GM12878 (cell line): Measurements from ENCODE around the gene FAM228B. TPM values are rescaled to one million over a fixed set of nuclear protein-coding genes. Genes with fewer than 3 reads are reported as not detected.

Source experiments
- ATAC-seq: fragments of 200-7000 bp; cut with Tn5 transposase; 3 replicates; pipeline ENCODE4 v1.9.1; 2020; ENCODE audit warnings: mild to moderate bottlenecking, moderate library complexity
- BruUV-seq: library from RNA; stranded (reverse); fragments of 400-500 nt; replicated peaks from 2 replicates; lab custom pipeline; 2021; lab: Mats Ljungman, UMichigan
- CTCF ChIA-PET: fragments of 300-600 bp; sonication (Branson Sonifier 250); formaldehyde crosslinking; extraction: SDS; loops from one replicate; lab custom pipeline; 2021; ENCODE audit warnings: inconsistent platforms; lab: Yijun Ruan, JAX
- POLR2A ChIA-PET: fragments of 350-600 bp; formaldehyde crosslinking; extraction: SDS; loops from one replicate; lab custom pipeline; 2021; ENCODE audit warnings: inconsistent platforms; lab: Charles Lee
- RAD21 ChIA-PET: fragments of 300-600 bp; sonication (Branson Sonifier 250); formaldehyde crosslinking; loops from one replicate; lab custom pipeline; 2023; ENCODE audit warnings: antibody characterized with exemption; ENCODE audit not compliant: unreplicated experiment; lab: Charles Lee
- SMC1A ChIA-PET: fragments of 300-600 bp; sonication (Branson Sonifier 250); formaldehyde crosslinking; loops from one replicate; lab custom pipeline; 2023; ENCODE audit not compliant: unreplicated experiment, uncharacterized antibody; lab: Charles Lee
- DNase-seq: peaks from one replicate; pipeline ENCODE4 v3.0.0-alpha.2; 2011; ENCODE audit warnings: low read depth, low spot score
- FAIRE-seq: peaks from 3 replicates; lab custom pipeline; 2011; peaks lifted over from hg19 to GRCh38; lab: Jason Lieb, UNC
- H2AFZ ChIP-seq: 2 replicates; pipeline ENCODE4 v1.6.0; 2011; ENCODE audit warnings: low read depth, low read length, control low read depth; ENCODE audit not compliant: control insufficient read depth
- H3K27ac ChIP-seq: 2 replicates; pipeline ENCODE4 v1.5.1; 2011; ENCODE audit warnings: control low read depth; ENCODE audit not compliant: control insufficient read depth, insufficient read depth
- H3K27me3 ChIP-seq, 2 experiments: replicated peaks in 1 of 2; 2 replicates each; pipeline versions ENCODE4 v1.6.0 to v1.6.1; 2011; ENCODE audit warnings: low read length in 1 of 2; ENCODE audit not compliant: control insufficient read depth in 2 of 2, insufficient read depth in 2 of 2
- H3K36me3 ChIP-seq, 2 experiments: 2 replicates each; pipeline ENCODE4 v1.5.1; 2011; ENCODE audit warnings: low read length in 1 of 2; ENCODE audit not compliant: control insufficient read depth in 2 of 2, insufficient read depth in 2 of 2
- H3K4me1 ChIP-seq: 2 replicates; pipeline ENCODE4 v1.6.1; 2011; ENCODE audit warnings: mild to moderate bottlenecking, low read length, moderate library complexity, mixed read lengths; ENCODE audit not compliant: control insufficient read depth, insufficient read depth
- H3K4me2 ChIP-seq: 2 replicates; pipeline ENCODE4 v1.6.0; 2011; ENCODE audit warnings: control low read depth; ENCODE audit not compliant: control insufficient read depth, insufficient read depth
- H3K4me3 ChIP-seq: fragments of 200-600 bp; sonication (generic); 2 replicates; pipeline ENCODE4 v1.5.1; 2016
- H3K79me2 ChIP-seq: 2 replicates; pipeline ENCODE4 v1.6.0; 2011; ENCODE audit warnings: low read length; ENCODE audit not compliant: control insufficient read depth, insufficient read depth
- H3K9ac ChIP-seq: 2 replicates; pipeline ENCODE4 v1.8.0; 2011; ENCODE audit warnings: low read length, control low read depth, mixed read lengths; ENCODE audit not compliant: control insufficient read depth, insufficient read depth
- H3K9me3 ChIP-seq: replicated peaks from 3 replicates; pipeline ENCODE4 v1.5.1; 2011; ENCODE audit warnings: mild to moderate bottlenecking, low read length; ENCODE audit not compliant: control insufficient read depth, insufficient read depth
- H4K20me1 ChIP-seq: 2 replicates; pipeline ENCODE4 v1.6.0; 2011; ENCODE audit not compliant: control insufficient read depth, insufficient read depth
- CBX3 ChIP-seq: fragments of 200-600 bp; sonication (generic); IDR thresholded peaks from 2 replicates; pipeline ENCODE4 v1.6.1; 2016; ENCODE audit warnings: low read depth, borderline replicate concordance
- CEBPB ChIP-seq, 2 experiments: fragments of 150-350 bp in 1 of 2; IDR thresholded peaks; 2 replicates each; pipeline ENCODE4 v1.6.1; 2012 to 2014; ENCODE audit warnings: low read depth in 2 of 2, low read length in 2 of 2, borderline replicate concordance in 1 of 2, inconsistent platforms in 1 of 2
- CHD2 ChIP-seq: IDR thresholded peaks from 2 replicates; pipeline ENCODE4 v1.6.1; 2011; ENCODE audit warnings: low read depth, low read length, improper control_type of control experiment, borderline replicate concordance
- IKZF1 ChIP-seq: fragments of 450-650 bp; conservative IDR thresholded peaks from 2 replicates; pipeline ENCODE4 v1.6.1; 2017; ENCODE audit warnings: antibody characterized with exemption, mild to moderate bottlenecking
- MEF2B ChIP-seq: fragments of 450-650 bp; IDR thresholded peaks from 2 replicates; pipeline ENCODE4 v1.6.1; 2018; ENCODE audit warnings: mild to moderate bottlenecking, moderate library complexity; ENCODE audit not compliant: partially characterized antibody, poor library complexity, severe bottlenecking
- NR2F1 ChIP-seq: fragments of 450-650 bp; conservative IDR thresholded peaks from 2 replicates; pipeline ENCODE4 v1.6.1; 2017; ENCODE audit warnings: mild to moderate bottlenecking
- PAX5 ChIP-seq: IDR thresholded peaks from 2 replicates; pipeline ENCODE4 v1.6.1; 2011; ENCODE audit warnings: low read depth, low read length, borderline replicate concordance
- PML ChIP-seq: IDR thresholded peaks from 2 replicates; pipeline ENCODE4 v1.6.1; 2012; ENCODE audit warnings: low read length, inconsistent platforms
- RAD51 ChIP-seq: fragments of 450-650 bp; IDR thresholded peaks from 2 replicates; pipeline ENCODE4 v1.6.1; 2016; ENCODE audit warnings: moderate library complexity, mild to moderate bottlenecking, inconsistent platforms
- SMC3 ChIP-seq: IDR thresholded peaks from 2 replicates; pipeline ENCODE4 v1.6.1; 2011; ENCODE audit warnings: low read length, improper control_type of control experiment, borderline replicate concordance
- WRNIP1 ChIP-seq: IDR thresholded peaks from 2 replicates; pipeline ENCODE4 v1.6.1; 2011; ENCODE audit warnings: low read depth, low read length, improper control_type of control experiment, borderline replicate concordance
- ZNF24 ChIP-seq: fragments of 450-650 bp; IDR thresholded peaks from 2 replicates; pipeline ENCODE4 v1.6.1; 2017; ENCODE audit warnings: antibody characterized with exemption, mild to moderate bottlenecking
- ZNF274 ChIP-seq: IDR thresholded peaks from one replicate; pipeline ENCODE4 v1.8.0; 2011; ENCODE audit not compliant: insufficient read length, insufficient read depth
- in situ Hi-C: fragments of 300-500 bp; cut with MboI; formaldehyde crosslinking; loops from 9 replicates; pipeline ENCODE4 v1.14.3; 2018; ENCODE audit warnings: mixed read lengths
- intact Hi-C: fragments of 100-400 bp; cut with micrococcal nuclease; formaldehyde crosslinking; loops from one replicate; pipeline ENCODE4 v1.14.2; 2022; ENCODE audit not compliant: unreplicated experiment
- polyA plus RNA-seq, 11 experiments: library from polyadenylated mRNA; depleted of rRNA in 4 of 11; unstranded in 6 of 11; stranded (reverse) in 5 of 11; fragments of >200 nt; fragmentation: Nextera tagmentation in 4 of 11; fragmentation: Illumina TruSeq in 1 of 11; extraction: Ambion mirVana in 4 of 11; extraction: Trizol in 1 of 11; gene quantifications; 1 replicate in 1 of 11; 2 replicates in 10 of 11; pipeline versions ENCODE4 v1.2.1 to v1.2.3, GENCODE V29; 2011 to 2016; ENCODE audit warnings: inconsistent platforms in 2 of 11, missing spikeins in 2 of 11, low read depth in 1 of 11
- total RNA-seq, 4 experiments: library from RNA; depleted of rRNA in 3 of 4; stranded (reverse); fragments of >200 nt in 3 of 4; fragmentation: Illumina TruSeq in 1 of 4; extraction: Trizol in 1 of 4; gene quantifications; 2 replicates each; pipeline versions ENCODE4 v1.2.1 to v1.2.3, GENCODE V29; 2013 to 2021
- TF ChIP-seq, protein P1 (sequence below): fragments of 450-650 bp; IDR thresholded peaks from 2 replicates; pipeline ENCODE4 v1.6.1; 2018; ENCODE audit warnings: borderline replicate concordance, mild to moderate bottlenecking; ENCODE audit not compliant: partially characterized antibody

Gene FAM228B
- total and polyA plus RNA-seq, 10 of the 15 experiments (the other 5 are each of a cell fraction or from before 2014, with no cell fraction given): 3.9 to 11.0 (median 7.5) TPM

GRCh38 chr2:24105816-24106215, 17.5 kb upstream of the FAM228B start (continued):
- TF ChIP-seq, protein P1, sequence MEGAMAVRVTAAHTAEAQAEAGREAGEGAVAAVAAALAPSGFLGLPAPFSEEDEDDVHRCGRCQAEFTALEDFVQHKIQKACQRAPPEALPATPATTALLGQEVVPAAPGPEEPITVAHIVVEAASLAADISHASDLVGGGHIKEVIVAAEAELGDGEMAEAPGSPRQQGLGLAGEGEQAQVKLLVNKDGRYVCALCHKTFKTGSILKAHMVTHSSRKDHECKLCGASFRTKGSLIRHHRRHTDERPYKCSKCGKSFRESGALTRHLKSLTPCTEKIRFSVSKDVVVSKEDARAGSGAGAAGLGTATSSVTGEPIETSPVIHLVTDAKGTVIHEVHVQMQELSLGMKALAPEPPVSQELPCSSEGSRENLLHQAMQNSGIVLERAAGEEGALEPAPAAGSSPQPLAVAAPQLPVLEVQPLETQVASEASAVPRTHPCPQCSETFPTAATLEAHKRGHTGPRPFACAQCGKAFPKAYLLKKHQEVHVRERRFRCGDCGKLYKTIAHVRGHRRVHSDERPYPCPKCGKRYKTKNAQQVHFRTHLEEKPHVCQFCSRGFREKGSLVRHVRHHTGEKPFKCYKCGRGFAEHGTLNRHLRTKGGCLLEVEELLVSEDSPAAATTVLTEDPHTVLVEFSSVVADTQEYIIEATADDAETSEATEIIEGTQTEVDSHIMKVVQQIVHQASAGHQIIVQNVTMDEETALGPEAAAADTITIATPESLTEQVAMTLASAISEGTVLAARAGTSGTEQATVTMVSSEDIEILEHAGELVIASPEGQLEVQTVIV: no peak
- TF ChIP-seq CEBPB (IDR thresholded peaks at IDR 0.05; ENCODE audit: borderline replicate concordance in 1 of 2, low read depth in 2 of 2, low read length in 2 of 2): no peak
- TF ChIP-seq PML: no peak
- no peak for TF ChIP-seq RAD51
- no peak for TF ChIP-seq ZNF24
- TF ChIP-seq ZNF274: no peak
- TF ChIP-seq WRNIP1: no peak
- no peak for TF ChIP-seq NR2F1
- TF ChIP-seq PAX5: no peak
- no peak for TF ChIP-seq MEF2B
- no peak for TF ChIP-seq CHD2
- TF ChIP-seq, all 136 proteins: peak for 0

DNA sequence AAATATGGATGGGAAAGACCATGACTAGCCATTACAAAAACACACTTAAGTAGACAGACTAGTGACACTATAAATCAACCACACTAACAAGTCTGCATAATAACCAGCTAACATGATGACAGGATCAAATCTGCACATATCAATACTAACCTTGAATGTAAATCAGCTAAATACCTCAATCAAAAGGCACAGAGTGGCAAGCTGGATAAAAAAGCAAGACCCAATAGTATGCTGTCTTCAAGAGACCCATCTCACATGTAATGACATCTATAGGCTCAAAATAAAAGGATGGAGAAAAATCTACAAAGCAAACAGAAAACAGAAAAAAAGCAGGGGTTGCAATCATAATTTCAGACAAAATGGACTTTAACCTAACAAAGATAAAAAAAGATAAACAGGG, 16.5 kb upstream of the FAM228B start:
- no peak for ATAC-seq
- Histone ChIP-seq H3K27me3 (no peaks in the 10 kb centered on the region), H2AFZ (no peak overlapping the region), H3K36me3 (no peaks in the 10 kb centered on the region), H3K4me3 (no peak overlapping the region), H3K9ac (no peak overlapping the region), H4K20me1 (no peaks in the 10 kb centered on the region), H3K4me1 (peaks cover 9% of the 10 kb centered on the region), H3K4me2 (no peak overlapping the region), H3K27ac (no peak overlapping the region), H3K79me2 (no peaks in the 10 kb centered on the region), H3K9me3 (no peaks in the 10 kb centered on the region; the same call in 1 of the 3 replicates)
- in situ Hi-C loops: no loop called here
- DNase-seq: no peak
- ChIA-PET SMC1A (no interaction called here), CTCF (interaction anchor here (0.7 kb wide), 1 partner anchor 196 kb away, joined by 4 read pairs; no protein-coding TSS in a partner anchor), RAD21 (no interaction called here), POLR2A (no interaction called here)
- FAIRE-seq: no peak
- BruUV-seq: no TSS peak
- intact Hi-C loops: no loop called here
- TF ChIP-seq CBX3: no peak
- no peak for TF ChIP-seq SMC3
- TF ChIP-seq IKZF1: no peak
